GM18868 (cell line): ENCODE measurements around the gene CSF1R.

ENCODE experiments used
- ATAC-seq: cut with Tn5 transposase; IDR thresholded peaks from one replicate; pipeline ENCODE4 v1.9.1; 2021; ENCODE audit warnings: mild to moderate bottlenecking, moderate library complexity; ENCODE audit not compliant: unreplicated experiment

CSF1R gene

DNA sequence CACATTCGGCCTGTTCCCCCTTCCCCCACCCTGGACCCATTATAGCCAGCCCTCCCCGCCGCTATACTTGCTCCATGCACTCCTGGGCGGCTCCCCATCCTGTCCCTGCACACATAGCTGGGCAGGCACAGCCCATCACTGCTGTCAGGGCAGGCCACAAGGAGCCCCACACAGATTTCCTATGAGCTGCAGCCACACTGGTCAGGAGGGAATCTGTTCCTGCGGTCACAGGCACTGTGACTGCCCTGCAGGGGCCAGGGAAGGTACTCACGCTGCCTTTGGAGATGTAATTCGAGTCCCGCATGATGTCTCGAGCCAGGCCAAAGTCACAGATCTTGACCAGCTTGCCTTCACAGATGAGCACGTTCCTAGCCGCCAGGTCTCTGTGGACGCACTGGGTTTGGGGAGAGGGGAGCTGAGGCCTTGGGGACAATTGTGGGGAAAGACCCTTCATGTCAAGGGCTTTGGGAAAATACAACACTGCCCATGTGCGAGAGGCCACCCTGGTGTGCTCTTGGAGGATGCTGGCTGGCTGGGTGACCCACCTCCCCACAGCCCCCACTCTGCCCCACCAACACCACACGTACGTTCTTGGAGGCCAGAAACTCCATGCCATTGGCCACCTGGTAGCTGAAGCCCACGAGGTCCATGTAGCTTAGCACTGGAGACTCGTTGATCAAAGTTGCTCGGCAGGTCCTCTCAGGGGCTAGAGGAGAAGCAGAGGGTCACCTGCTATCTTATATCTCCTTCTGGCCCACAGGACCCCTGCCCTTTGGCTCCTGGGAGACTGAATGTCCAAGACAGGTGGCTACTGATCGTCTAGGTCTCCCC is 34.5 kb upstream of the CSF1R start:
- ATAC-seq = no peak

- ATAC-seq = no peak
Measured at GRCh38 chr5:150120062-150120441, 33.7 kb upstream of the CSF1R start.

- no peak for ATAC-seq
Measured at GRCh38 chr5:150119421-150120061, 33.2 kb upstream of the CSF1R start.

DNA sequence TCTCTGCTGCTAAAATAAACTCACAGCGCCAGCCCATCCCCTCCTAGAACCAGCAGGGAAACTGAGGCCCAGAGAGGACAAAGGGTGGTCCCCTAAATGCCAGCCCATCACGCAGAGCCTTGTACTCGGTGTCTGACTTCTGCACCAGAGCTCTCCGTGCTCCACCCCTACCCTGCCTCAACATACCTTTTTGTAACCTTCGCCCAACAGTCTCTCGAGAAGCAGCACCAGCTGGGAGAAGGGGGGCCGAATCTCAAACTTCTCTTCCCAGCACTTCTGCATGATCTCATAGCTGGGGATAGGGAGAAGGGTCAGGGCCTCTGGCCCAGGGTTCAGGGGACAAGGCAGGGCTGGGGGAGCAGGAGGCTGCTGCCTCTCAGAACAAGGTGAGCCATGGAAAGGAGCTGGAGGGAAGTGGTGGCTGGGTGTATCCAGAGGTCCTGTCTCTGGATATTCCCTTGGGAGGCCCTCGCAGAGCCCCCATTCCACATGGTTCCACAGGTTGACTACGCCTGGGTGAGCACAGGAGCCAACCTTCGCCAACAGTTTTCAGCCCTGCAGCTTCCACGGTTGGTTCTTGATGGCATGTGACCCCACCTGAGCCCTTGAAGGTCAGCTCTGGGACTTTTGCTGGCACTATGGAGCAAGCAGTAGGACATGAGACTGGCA is 32.3 kb upstream of the CSF1R start:
- no peak for ATAC-seq

DNA sequence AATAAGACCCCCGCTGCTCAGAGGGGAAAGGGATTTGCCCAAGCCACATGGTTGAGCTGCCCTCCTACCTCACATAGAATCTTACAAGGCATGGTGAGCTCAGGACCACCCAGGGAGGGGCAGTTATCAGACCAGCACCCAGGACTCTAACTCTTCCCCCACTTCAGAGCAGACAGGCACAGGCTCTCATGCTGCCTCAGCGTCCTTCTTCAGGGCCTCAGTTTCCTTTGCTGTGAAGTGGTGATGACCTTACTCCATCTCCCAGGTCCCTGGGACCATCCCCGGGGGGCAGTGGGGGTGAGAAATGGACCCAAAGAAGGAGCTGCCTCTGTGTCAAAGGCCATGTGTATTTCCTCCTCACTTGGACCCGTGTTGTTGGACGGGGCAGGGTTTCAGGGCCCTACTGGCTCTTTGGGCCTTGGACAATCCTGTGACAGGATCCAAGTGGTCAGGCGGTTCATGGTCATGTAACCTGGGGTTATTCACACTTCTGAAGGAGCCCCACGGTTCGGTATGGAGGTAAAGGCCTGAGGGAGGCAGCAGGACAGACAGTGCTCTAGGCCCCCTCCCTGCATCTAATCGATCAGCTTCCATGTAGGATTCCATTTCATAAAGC is 31.7 kb upstream of the CSF1R start:
- no peak for ATAC-seq

- ATAC-seq = no peak
Measured at GRCh38 chr5:150116667-150117400, 30.5 kb upstream of the CSF1R start.

DNA sequence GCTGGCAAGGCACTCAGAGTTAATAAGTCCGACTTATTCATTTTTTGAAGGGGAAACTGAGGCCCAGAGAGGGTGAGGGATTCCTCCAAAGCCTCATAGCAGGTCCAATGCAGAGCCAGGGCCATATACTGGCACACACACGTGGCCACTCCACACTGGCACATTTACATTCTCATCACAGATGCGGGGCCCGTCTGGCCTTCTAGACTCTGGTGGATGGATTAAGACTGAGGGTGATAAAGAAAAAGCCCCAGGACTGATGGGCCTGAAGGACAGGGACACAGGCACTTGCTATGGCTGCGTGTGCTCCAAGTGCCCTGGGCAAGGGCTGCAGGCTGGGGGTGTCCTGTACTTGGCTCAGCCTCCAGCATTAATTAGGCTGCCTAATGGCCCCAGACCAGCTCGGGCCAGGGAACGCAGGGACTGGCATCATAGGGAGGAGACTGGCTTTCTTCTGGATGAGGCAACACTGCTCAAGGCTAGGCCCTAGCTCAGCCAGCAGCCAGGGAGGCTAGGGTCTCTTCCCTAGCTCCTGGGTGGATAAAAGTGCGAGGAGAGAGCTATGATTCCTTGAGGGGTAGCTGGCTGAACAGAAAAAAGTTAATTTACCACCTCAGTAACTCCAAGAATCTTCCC is 28.5 kb upstream of the CSF1R start:
- ATAC-seq = no peak

GRCh38 chr5:150114102-150114641 is 27.8 kb upstream of the CSF1R start:
- no peak for ATAC-seq

DNA sequence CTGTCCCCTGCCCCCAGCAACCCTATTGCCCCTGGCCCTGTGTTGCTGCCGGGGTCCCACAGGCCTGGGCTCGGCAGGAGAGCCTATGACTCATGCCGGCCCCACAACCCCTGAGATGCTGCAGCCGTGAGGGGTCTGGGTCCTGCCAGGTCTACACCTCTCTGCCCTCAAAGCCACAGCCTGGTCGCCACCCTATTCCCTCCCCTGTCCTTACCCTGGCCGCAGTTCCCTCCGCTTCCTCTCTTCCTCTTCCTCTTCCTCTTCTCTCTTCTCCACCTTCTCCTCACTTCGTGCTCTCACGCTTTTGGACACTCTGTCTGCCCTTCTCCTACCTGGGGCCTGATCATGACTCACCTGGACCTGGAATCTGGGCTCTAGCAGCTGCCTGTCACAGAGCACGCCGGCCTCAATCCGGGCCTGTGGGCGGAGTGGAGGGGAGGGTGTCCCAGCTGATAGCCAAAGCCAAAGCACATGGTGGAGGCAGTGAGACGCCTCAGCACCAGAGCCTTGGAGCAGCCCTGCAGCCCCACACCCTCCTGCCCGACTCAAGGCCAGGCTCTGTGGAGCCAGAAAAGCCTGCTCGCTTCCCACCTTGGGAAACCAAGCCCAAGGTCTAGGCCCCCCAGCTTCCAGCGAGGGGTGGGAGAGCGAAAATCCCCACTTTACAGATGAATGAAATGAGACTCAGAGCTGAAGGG is 26.8 kb upstream of the CSF1R start:
- no peak for ATAC-seq

DNA sequence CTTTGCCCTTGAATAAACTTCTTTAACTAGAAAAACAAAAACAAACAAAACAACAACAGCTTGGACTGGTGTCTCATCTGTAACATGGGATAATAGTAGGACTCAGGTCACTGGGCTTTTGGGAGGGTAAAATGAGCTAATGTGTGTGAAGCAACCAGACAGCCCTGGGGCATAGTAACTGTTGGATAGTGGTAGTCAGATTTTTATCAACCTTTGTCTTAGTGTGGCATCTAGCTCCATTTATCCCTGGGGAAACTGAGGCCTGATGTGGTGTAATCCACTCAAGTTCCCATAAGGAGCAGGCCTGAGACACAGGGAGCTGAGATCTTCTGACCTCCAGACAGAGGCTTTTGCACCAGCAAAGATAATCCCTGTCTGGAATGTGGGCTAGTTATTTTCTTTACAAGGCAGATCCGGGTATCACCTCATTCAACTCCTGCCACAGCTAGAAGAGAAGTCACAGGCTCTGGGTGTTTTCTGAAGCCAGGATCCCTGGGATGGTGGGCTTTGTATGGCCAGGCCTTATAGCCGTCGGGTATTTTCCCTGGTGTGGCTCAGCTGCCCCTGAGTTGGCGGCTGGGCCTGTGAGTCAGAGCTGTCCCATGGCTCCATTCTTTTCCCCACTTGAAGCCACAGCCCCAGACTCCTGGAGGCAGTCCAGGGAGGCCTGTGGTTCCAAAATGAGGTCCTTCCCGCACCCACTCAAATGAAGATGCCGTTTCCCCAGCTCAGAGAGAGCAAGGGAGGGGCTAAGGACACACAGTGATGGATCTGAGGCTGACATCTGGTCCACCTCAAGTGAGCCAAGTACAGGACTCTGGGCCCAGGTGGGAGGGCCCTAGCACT is 26.1 kb upstream of the CSF1R start:
- ATAC-seq = no peak

GRCh38 chr5:150111122-150111521 is 24.8 kb upstream of the CSF1R start:
- ATAC-seq = no peak

GRCh38 chr5:150109921-150110320 is 23.6 kb upstream of the CSF1R start:
- ATAC-seq = no peak

- no peak for ATAC-seq
Measured at GRCh38 chr5:150108711-150109514, 22.6 kb upstream of the CSF1R start.

GRCh38 chr5:150107909-150108447 is 21.6 kb upstream of the CSF1R start:
- ATAC-seq = no peak

GRCh38 chr5:150106674-150107426 is 20.5 kb upstream of the CSF1R start:
- no peak for ATAC-seq

- no peak for ATAC-seq
Measured at GRCh38 chr5:150105928-150106615, 19.7 kb upstream of the CSF1R start.
